Fibroblast of skin of left quadriceps (primary cell): ENCODE measurements around the gene SELENOM.
"Not testable (repeated sequence)": the region's sequence is repeated elsewhere in the genome, so short reads cannot be mapped to it uniquely, and the experiment has no call there.

Source experiments
- DNase-seq, 2 experiments: peaks; one replicate each; pipeline ENCODE4 v3.0.0-alpha.2; 2013; ENCODE audit warnings: low read depth in 2 of 2

Gene SELENOM

DNA sequence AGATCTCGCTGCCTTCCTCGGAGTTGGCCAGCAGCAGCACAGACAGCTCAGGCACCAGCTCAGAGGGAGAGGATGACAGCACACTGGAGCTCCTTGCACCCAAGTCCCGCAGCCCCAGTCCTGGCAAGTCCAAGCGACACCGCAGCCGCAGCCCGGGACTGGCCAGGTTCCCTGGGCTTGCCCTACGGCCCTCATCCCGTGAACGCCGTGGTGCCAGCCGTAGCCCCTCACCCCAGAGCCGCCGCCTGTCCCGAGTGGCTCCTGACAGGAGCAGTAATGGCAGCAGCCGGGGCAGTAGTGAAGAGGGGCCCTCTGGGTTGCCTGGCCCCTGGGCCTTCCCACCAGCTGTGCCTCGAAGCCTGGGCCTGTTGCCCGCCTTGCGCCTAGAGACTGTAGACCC is 26.5 kb upstream of the SELENOM start:
- DNase-seq, result no peak

- no peak for DNase-seq
Measured at GRCh38 chr22:31130873-31131272, 23.5 kb upstream of the SELENOM start.

GRCh38 chr22:31128156-31128555 is 20.8 kb upstream of the SELENOM start:
- DNase-seq, result no peak

DNA sequence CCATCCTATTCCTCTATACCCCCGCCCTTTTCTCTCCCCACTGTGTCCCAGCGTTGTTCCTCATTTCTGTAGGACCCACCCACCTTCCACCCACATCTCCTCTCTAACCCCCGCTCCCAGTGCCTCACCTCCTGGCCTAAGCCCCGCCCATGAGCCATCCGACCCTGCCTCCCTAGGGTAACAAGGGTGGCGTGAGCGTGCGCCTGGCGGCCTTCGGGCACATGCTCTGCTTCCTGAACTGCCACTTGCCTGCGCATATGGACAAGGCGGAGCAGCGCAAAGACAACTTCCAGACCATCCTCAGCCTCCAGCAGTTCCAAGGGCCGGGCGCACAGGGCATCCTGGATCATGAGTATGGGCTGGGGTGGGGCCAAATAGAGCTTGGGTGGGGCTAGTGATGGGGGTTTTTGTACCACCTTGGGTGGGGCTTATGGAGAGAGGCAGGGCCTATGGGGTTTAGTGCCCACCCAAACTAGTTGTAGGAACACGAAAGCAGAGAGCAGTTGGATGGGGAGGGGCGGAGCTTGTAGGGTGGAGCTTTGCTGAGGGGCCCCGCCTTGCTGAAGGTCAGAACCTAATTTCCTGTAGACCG is 19.9 kb upstream of the SELENOM start:
- DNase-seq, result no peak

DNA sequence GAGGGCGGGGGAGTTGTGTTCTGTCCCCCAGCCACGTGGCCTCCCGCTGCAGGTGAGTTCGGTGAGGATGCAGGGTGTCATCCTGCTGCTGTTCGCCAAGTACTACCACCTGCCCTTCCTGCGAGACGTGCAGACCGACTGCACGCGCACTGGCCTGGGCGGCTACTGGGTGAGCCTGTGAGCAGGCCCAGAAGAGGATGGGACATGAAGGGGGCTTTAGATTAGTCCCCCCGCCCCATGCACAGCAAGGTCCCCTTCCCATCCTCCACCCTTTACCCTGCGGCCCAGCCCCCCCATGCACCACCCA is 19.5 kb upstream of the SELENOM start:
- no peak for DNase-seq

DNA sequence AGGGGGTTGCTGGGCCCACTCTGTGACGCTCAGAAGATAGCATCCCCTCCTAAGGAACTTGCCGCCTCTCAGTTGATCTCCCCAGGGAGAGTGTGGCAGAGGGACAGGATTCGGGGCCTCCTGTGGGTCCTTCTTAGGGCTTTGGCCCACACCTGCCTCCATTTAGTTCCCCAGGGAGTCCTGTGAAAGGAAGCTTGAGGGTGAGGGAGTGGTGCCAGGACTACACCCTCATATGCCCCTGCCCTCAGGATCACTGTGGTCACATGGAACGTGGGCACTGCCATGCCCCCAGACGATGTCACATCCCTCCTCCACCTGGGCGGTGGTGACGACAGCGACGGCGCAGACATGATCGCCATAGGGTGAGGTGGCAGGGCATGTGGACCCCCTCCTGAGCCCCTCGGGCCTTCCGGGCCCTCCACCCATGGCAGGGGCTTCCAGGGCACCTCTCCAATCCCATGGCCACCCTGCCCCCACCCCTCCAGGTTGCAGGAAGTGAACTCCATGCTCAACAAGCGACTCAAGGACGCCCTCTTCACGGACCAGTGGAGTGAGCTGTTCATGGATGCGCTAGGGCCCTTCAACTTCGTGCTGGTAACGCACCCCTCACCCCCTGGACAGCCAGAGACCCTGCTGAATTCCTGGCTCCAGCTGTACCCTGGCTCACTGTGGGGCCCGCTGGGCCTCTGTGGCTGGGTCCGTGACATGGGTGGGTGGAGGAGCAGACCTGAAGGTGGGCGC is 18.9 kb upstream of the SELENOM start:
- DNase-seq, result no peak

- no peak for DNase-seq
Measured at GRCh38 chr22:31125521-31126117, 18.3 kb upstream of the SELENOM start.

- no peak for DNase-seq
Measured at GRCh38 chr22:31124811-31125465, 17.6 kb upstream of the SELENOM start.

- no peak for DNase-seq
Measured at GRCh38 chr22:31124290-31124689, 16.9 kb upstream of the SELENOM start.

DNA sequence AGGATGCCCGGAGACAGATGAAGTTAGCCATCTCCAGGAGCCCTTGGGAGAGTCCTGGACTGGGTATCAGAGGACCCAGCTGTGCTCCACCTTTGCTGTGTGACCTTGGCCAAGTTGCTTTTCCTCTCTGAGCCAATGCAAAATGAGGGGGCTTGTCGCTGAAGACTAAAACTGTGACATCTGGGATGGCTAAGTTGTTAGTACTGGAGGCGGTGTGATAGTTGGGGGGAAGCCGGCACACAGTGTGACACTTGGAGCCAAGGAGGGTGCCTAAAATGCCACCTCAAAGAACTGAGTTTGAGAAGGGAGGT is 15.9 kb upstream of the SELENOM start:
- no peak for DNase-seq

GRCh38 chr22:31122532-31123291 is 15.3 kb upstream of the SELENOM start, which contains the start of gene INPP5J:
TSS of gene INPP5J (plus strand) at chr22:31122966. CDS start at chr22:31123015, 49 bp downstream.
- DNase-seq, result peak in 1 of 2 experiments; percentile 24

DNA sequence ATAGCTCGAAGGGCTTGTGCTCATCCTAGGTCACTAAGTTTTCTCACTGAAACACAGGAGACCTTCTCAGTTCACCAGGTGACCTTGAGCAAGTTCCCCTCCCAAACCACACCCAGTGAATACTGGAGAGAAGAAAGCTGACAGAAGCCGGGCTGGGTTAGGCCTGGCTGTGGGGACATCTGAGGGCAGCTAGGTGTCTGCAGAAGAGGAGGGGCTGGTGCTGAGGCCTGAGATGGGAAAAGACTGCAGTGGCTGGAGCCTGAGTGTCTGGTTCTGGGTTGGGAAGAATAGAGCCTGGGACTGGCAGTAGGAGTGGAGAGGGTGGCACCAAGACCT is 14.8 kb upstream of the SELENOM start:
- DNase-seq, result no peak

GRCh38 chr22:31121403-31121802 is 14.0 kb upstream of the SELENOM start:
- DNase-seq, result no peak

DNA sequence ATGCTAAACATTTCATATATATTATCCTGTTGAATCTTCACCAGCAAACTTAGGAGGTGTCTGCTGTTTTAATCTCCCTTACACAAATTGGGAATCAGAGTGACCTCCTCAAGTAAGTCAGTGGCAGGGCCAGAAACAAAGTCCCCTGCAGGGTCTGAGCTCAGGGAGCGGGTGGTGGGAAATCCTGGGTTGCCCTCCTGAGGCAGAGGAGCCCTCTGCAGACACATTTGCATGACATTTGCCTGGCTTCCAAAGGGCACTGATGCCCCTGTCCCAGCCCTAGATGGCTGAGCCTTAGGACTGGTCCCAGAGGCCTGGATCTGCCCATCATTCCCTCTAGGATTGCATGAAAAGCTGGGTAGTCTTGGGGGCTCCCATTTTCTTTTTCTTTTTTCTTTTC is 13.3 kb upstream of the SELENOM start:
- DNase-seq, result no peak

DNA sequence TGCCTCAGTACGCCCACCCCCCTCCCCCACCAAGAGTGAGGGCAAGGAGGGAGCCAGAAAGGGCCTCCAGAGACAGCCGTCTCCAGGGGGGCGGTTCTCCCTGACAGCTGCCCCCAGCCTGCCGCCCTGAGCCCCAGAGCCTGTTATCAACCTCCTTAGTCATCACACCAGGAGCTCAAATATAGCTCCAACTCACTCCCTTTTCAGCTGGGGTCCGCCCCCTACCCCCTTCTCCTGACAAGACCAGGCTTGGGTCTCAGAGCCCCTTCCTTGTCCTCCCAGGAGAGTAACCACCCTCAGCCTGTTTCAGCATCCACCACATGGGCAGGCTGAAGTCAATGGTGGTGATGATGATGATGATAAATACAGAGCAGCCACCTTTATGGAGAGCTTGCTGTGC is 12.9 kb upstream of the SELENOM start:
- DNase-seq, result no peak

- no peak for DNase-seq
Measured at GRCh38 chr22:31119026-31119717, 11.8 kb upstream of the SELENOM start.

DNA sequence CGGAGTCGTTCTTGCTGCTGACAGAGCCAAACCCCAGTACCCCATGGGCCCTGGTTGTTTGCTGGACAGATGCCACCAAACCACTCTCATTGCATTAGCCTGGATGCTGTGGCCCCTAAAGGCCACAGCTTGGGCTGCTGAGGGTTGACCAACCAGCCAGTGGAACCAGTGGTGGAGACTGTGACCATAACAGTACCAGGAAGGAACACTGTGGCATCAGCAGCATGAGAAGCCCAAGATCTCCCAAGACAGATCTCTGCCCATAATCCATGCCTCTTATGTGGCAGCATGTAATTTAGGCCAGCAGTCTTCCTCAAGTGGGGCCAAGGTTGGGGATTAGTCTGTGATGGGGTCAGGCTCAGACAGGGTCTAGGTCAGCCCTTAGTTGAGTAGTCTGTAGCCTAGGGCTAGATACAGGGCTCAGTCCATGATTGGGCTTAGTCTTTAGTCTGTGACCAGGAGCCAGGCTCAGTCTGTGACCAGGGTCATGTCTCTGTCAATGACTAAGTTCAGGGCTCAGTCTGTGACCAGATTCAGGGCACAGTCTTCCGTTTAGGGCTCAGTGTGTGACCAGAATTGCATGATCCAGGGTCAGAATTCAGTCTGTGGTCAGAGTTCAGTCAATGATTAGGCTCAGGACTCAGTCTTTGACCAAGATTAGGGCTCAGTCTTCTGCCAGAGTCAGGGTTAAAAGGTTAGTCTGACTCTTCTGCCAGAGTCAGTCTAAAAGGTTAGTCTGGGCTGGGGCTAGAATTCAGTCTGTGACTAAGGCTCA is 10.9 kb upstream of the SELENOM start:
- no peak for DNase-seq

- DNase-seq, result not testable (repeated sequence)
Measured at GRCh38 chr22:31112547-31113091, 5.3 kb upstream of the SELENOM start.

GRCh38 chr22:31107894-31108218 is 488 bp upstream of the SELENOM start:
- no peak for DNase-seq

GRCh38 chr22:31106731-31107177 is 614 bp downstream of the SELENOM start:
- DNase-seq, result no peak
